Effector CD8-positive, alpha-beta T cell (primary cell): ENCODE results near the gene METTL15.
"Not testable (repeated sequence)": the region's sequence is repeated elsewhere in the genome, so short reads cannot be mapped to it uniquely, and the experiment has no call there.

ENCODE experiments used
- DNase-seq: peaks from one replicate; lab custom pipeline; 2025; lab: John Stamatoyannopoulos, UW

The METTL15 gene

DNA sequence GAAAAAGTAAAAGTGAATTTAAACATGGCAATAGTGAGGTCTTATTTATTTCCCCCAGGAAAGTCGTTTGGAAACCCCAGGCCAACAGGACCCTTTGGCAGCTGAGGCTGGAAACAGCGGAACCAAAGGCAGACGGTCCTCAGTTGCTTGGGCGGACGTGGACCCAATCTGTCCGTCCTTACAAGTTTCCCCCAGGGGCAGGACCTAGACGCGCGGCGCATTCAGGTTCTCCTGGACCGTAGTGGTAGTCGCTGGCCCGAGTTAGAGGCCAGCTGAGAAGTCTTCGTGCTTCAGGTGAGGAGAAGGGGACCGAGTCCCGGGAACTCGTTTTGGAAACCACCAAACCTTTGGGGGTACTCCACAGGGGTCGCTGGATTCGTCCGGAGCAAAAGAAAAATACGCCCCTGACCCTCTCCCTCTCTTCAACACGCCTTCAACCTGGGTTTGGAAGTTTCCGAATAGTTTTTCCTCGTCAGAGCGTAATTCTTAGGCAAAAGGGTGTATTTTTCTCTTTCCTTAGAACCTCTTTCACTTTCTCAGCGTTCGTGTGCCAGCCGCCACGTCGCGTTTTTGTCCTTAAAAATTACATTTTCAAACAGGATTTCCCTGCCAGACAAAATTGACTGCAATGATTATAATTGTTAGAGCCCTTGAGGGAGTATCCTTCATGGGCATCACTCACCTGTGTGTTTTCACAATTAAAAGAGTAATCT, 2.1 kb downstream of the METTL15 start:
- DNase-seq = peak; percentile 9

DNA sequence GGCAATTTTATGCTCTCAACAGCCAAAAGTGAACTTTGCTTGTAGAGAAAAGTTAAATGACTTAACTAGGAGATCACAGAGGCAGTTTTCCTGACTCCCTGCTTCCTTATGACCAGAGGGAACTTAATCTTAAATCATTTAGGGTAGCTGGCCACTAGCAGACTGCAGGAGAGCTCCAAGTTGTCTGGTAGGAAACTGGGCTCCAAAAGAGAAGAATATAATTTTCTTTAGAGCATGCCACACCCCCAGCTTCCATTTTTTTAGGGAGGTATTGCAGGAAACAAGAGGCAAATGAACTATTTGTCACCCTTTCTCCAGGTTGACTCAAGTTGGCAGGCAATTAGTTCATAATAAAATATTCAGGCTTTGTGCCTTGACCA, 2.6 kb downstream of the METTL15 start:
- no peak for DNase-seq

DNA sequence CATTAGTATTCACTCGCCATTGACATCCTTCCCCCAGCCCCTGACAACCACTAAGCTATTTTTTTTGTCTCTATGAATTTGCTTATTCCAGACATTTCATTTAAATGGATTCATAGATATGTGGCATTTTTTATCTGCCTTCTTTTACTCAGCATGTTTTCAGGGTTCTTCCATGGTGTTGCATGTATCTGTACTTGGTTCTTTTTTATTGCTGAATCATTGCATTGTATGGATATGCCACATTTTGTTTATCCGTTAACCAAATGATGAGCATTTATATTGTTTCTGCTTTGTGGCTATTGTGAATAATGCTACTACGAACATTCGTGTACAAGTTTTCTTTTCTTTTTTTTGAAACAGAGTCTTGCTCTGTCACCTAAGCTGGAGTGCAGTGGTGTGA, 5.9 kb downstream of the METTL15 start:
- no peak for DNase-seq

DNA sequence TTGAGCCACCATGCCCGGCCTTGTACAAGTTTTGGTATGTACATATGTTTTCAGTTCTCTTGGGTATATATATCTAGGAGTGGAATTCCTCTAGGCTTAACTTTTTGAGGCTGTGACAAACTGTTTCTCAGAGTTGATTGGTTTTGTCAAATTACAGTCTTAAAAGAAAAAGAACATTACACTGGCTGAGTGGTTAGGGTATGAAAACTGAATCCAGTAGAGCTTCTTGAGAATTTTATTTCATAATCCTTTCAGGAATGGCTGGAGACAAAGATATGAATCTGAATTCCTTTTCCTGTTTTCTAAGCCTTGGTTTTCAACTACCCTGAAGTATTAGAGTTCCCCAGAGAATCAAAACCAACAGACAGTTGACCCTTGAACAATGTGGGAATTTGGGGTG, 6.5 kb downstream of the METTL15 start:
- DNase-seq = no peak

DNA sequence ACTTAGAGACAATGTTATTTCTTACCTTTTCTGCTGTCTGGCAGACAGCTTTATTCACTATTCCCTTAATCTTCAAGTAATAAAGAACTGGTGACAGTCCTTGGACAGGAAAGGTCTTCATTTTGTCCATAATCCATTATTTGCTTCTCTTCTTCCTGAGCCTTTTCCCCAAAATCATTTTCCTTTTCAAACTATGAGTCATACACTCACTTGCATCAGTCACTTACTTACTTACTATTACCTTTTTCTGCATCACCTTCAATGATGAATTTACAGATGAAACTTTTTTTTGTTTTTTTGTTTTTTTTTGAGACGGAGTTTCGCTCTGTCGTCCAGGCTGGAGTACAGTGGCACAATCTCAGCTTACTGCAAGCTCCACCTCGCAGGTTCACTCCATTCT, 9.5 kb downstream of the METTL15 start:
- DNase-seq = no peak

DNA sequence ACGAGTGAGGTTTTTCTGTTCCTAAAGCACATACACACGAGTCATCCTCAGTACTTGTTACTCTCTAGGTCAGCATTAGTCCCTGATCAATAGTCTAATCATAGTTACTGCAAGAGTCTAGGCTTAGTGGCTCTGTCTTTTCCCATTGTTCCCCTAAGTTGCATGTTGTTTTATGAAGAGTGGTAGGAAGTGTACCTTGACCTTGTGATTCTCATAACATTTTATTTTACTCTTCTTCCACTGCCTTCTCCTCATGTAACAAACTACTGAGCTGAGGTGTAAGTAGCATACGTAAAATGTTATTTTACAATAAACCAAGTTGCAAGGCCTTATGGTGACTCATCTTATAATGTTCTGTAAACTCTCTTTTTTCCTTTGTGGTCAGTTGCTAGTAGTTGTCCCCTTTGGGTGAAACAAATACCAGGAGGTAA, 15.0 kb downstream of the METTL15 start:
- DNase-seq = no peak

DNA sequence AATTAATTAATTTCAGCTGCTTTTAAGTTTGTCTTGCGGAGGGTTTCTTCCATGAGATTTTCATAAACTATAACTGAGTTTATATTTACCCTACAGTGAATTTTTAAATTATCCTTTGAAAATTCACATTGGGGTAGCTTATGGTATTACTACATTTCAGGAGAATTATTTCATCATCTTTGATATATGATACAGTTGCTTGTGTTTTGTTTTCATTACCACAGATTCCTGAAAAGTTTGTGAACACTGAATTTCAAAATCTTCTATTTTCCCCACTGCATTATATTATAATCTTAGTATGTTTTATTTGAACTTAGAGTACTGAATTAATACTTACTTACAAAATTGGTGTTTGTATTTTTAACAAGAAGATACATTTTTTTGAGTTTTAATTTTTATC, 24.4 kb downstream of the METTL15 start:
- no peak for DNase-seq

DNA sequence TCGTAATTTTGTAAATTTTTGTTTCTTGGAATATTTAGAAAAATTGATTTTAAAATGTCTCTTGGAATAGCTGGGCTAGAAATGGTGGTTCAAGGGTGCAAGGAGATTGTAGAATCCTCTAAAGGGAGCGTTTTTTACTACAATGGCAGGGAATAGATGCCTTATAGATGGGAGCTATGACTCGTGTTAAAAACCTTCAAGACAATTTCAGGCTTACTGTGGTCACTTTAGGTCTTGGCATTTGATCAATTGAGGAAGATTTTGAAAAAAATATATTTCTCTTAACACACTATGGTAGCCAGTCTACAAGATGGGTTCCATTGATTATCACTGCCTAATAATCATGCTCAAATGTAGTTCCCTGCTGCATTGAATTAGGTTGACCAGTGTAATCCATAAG, 25.0 kb downstream of the METTL15 start:
- no peak for DNase-seq

DNA sequence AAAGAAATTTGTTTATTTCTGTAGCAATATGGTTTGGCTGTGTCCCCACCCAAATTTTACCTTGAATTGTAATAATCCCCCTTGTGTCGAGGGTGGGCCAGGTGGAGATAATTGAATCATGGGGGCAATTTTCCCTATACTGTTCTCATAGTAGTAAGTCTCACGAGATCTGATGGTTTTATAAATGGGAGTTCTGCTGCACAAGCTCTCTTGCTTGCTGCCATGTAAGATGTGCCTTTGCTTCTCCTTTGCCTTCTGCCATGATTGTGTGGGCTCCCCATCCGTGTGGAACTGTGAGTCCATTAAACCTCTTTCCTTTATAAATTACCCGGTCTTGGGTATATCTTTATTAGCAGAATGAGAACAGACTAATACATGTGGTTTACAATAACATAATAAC, 28.0 kb downstream of the METTL15 start:
- DNase-seq = not testable (repeated sequence)

DNA sequence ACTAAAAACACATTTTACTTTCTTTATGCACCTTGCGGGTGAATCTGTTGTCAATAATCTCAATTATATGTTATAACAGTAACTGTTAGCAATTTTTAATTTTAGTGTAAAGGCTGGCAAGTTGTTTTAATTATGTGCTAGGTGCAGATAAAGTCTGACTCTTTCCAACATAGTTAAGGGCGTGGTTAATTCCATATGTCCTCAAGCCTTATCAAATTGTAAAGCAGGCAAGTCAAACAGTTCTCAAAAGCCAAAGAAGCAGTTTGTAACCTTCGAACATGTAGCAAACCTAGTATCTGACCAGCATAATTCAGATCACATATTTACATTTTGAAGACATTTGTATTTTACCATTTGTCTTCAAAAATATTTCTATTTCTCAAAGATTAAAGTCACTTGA, 29.2 kb downstream of the METTL15 start:
- no peak for DNase-seq

DNA sequence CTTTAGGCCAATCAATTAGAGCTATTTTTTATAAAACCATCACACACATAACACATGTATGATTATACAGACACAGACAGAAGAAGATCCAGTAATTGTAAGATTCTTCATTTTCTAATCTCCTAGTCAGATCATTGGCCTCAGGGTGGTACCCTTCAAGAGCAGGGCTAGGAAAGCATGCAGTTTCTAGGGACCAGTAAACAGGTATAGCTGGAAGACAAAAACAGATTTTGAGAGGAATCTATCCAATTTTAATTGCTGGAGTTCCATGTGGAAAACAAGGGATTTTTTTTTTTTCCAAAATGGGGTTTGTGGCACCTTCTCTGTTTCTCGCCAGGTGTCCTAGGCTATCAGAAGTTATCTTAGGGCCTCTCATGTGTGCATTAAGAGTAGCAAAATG, 29.6 kb downstream of the METTL15 start:
- no peak for DNase-seq

DNA sequence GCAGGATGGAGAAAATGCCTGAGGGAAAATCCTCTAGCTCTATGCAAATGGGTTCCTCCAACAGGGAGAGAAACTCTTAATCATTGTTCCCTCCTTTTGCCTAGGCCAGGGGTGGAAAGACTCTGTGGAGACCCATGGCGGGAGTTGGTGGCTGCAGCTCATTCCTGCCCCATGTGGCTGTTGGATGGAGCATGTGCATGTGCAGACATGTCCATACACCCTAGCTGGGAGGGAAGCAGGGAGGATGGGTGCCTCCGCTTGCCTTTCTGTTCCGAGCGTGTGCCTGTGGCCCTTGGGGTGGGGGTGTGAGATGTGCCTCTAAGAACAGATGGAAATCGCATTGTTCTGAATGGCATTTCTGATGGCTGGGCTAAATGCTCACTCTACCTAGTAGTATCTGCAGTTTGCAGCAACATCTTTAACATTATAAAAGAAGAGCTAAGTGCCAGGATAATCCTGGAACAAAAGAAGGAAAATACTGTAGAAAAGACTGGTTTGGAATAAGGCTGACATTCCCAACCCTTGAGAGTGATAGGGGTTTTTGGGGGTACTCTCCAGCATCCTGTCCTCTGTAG, 31.7 kb downstream of the METTL15 start:
- DNase-seq = no peak

DNA sequence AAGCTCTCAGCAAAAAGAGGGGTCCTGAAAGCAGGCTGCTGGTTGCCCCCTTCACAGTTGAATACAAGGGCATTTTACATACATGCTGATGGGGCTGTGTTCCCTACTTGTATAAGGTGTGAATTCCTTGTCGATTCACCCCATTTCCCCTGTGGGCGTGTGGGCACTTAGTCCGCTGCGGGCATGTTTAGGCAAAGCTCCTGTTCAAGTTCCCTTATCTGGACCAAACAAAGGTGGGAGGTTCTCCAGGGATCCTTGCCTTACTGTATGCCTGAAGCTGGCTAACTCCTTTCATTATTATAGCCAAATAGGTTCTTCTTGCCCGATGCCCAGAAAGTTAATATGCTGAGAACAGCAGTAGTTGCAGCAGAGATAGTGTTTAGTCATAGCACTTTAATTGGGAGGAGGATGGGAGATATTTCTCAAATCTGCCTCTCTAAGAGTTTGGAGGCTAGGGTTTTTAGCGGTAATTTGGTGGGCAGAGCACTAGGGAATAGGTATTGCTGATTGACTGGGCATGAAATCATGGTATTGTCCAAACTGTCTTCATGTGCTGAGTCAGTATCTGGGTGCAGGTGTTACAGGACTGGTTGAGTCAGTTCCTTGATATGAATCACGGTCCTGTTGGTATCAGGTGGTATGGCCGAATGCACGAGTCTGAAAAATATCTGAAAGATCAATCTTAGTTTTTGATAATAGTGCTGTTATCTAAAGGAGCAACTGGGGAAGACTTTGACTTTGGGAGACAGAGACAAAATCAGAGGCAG, 32.7 kb downstream of the METTL15 start:
- no peak for DNase-seq

DNA sequence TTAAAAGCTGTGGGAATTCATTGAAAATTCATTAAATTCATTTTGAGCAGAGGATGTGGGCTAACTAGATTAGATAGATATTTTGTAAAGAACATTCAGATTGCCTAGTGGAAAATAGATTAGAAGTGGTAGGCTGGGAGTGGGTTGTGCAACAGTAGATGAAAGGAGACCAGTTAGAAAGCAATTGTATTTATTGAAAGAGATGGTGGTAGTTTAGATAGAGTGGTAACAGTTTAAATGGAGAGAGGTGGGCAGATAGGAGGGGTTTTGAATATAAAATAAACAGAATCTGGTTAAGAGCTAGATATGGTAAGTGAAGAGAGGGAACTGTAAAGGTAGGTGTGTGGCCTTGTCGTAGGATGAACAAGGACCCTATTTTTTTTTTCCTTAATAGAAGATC, 34.5 kb downstream of the METTL15 start:
- DNase-seq = no peak

DNA sequence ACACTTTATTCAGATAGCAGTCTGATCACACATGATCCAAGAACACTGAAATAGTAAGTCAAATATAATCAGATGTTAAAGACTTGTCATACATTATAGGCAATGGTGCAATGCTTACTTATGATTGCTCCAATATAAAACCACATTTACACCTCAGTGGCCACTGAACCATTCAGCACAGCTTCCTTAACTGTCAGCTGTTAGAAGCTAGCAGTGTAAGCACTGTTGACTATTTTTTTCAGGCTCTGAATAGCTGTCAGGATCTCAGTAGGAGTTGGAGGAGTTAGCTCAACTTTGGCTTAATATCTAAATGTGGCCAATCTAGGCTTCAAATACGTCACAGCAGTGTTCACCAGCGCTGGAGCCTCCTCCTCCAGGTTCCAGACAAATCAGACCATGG, 36.6 kb downstream of the METTL15 start:
- DNase-seq = no peak

DNA sequence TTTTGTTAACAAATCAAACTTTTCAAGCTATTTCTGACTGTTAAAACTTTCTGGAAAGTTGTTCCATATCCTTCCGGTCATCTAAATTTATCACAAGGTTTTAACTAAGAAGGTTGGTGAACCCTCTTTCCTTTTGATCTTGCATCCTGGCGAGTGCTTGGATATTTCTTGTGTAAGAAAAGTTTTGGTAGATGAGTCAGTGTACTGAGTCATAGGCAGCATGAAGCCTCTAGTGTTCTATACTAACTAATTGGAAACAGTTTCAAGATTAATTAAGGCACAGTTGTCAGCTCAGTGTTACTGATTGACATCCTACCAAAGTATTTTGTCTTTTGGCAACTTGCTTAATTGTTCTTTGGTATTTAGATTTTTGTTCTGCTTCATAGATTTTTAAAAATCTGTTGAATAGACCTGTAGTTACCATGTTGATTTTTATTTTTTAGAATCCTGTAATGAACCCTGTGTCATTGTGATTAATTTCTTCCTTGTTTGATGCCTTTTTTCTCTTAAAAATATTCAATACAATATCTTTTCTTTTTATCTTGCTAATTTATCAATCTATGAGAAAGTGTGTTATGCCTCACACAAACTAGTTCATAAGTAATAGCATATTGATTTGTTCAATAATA, 38.0 kb downstream of the METTL15 start:
- DNase-seq = no peak

DNA sequence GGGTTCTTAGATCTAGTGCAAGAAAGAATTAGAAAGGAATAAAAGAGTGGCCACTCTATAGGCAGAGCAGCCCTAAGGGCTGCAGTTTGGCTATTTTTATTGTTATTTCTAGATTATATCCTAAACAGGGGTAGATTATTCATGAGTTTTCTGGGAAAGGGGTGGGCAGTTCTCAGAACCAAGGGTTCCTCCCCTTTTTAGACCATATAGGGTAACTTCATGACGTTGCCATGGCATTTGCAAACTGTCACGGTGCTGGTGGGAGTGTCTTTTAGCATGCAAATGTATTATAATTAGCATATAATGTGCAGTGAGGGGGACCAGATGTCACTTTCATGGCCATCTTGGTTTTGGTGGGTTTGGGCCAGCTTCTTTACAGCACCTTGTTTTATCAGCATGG, 44.6 kb downstream of the METTL15 start:
- DNase-seq = no peak

DNA sequence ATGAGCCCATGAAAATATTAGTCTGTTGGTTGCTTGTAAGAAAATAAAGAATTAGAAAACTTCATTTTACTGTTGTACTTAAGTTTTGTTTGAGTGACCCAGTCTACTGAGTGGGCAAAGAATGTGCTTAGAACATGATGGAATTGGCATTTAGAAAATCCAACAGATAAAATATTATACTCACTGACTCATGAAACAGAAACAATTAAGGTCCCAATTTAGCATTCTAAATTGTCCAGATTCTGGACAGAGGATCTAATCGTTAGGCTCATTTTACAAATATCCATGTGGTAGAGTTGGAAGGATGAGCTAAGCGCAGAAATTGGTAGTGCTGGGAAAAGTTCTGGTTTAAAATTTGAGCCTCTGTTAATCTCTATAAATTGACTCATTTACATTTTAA, 45.4 kb downstream of the METTL15 start:
- DNase-seq = no peak

DNA sequence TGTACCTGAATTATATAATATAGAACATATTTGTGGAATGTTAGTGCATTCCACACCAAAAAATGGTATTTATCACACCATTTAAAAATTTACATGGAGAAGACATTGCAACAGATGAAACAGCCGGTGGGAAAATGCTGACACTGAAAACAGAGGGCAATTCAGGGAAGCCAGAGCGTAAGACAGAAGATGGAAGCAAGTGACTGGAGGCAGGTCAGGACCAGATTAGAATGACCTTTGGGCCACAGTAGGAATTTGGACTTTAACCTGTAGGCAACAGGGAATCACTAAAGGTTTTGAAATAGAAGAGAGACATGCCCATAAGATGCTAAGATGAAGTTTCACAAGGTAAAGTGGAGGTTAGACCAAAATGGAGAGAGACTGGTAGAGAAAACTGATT, 60.5 kb downstream of the METTL15 start:
- DNase-seq = no peak

DNA sequence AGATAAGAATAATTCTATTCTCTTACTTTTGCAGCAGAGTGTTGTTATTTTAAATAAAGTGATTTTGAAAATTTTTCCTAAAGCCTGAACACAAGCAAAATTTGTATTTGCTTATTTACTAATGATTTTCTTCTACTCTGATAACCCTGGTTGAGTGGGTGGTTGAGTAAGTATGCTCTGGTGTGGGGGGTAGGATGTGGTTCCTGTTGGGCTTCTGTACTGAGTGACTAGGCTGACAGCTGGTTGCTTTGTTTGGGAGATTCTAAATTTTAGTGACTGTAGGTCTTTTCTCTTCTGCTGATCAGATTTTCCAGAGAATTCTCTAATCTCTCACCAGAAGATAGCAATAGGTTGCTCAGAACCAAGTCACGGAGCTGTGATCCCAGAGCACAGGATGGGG, 61.6 kb downstream of the METTL15 start:
- DNase-seq = no peak

DNA sequence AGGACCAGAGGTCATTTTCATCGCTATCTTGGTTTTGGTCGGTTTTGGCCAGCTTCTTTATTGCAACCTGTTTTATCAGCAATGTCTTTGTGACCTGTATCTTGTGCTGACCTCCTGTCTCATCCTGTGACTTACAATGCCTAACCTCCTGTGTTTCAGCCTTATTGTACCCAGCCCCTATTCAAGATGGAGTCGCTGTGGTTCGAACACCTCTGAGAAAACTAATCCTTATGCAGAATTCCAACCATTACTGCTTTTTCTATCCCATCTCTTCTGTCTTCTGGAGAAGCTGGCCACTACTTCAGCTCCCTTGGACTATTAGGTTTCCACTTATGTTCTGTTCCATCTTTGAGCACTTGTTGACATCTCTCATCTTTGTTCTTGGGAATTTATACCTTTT, 62.6 kb downstream of the METTL15 start:
- no peak for DNase-seq

DNA sequence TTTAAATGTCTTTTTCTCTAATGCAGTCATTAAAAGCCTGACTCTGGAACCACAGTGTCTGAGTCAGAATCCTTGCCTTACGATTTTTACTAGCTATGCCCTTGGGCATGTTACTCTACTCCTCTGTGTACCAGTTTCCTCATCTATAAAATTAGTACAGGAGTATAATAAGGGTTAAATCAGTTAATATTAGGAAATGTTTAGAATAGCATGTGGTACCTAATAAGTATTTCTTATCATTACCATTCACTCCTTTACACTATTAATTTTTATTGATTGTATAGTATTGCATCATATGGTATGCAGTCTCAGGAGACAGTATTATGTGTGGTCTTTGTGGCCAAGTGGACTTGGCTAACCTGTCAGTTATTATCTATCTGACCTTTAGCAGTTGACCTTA, 68.2 kb downstream of the METTL15 start:
- DNase-seq = no peak

DNA sequence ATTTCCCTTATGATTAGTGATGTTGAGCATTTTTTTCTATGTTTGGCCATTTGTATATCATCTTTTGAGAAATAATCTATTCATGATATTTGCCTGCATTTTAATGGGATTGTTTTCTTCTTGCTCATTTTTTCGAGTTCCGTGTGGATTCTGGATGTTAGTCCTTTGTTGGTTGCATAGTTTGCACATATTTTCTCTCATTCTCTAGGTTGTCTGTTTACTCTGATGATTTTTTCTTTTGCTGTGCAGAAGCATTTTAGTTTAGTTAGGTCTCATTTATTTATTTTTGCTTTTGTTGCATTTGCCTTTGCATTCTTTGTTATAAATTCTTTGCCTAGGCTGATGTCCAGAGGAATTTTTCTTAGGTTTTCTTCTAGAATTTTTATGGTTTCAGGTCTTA, 87.3 kb downstream of the METTL15 start:
- no peak for DNase-seq
